NCI-H82 treated with DMSO at 0.1 percent for 48 hours (cell line): ENCODE data around the gene PMEPA1.

Experiments used
- DNase-seq: peaks from one replicate; lab custom pipeline; 2025; ENCODE audit not compliant: unreplicated experiment; lab: John Stamatoyannopoulos, UW

PMEPA1 gene

DNA sequence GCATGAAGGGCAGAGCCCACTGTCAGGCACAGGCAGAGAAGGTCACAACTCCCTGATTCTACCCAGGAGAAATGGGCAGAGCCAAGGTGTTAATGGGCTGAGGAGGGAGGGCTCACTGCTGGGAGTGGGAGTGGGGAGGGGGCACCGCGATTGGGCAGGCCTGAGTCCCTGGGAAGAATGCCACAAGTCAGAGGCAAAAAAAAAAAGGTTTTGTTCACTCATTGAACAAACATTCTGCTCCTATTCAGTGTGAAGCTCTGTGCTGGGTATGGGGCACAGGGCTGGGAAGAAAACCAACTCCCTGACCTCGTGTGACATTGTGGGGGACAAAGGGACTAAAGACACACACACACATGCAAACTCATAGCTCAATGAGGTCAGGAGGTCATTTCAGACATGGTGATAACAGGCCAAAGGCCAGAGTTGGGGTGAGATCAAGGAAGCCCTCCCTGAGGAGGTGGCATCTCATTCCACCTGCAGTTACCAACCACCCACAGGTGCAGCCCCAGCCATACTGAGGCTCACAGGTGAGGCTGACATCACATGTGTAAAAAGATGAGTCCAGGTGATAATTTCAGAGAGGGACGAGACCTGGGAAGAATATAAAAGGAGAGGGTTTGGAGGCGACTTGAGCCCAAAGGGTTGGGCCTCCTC is 3.2 kb upstream of the PMEPA1 start:
- no peak for DNase-seq

DNA sequence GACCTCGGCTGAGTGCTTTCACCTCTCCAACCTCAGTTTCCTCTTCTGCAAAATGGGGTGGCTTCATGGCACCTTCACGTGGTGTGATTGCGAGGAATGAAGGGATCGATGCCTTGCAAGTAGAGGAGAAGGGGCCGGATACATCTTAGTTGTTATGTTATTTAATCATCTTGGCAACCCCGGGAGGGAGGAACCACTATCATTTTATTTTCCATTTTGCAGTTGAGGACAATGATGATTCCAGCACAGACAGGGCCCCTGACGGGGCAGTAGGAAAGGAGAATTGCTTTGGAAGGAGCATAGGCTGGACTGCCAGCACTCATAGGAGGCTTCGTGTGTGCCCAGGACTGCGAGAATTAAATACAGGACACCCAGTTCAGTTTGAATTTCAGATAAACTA is 2.5 kb upstream of the PMEPA1 start:
- DNase-seq: no peak

DNA sequence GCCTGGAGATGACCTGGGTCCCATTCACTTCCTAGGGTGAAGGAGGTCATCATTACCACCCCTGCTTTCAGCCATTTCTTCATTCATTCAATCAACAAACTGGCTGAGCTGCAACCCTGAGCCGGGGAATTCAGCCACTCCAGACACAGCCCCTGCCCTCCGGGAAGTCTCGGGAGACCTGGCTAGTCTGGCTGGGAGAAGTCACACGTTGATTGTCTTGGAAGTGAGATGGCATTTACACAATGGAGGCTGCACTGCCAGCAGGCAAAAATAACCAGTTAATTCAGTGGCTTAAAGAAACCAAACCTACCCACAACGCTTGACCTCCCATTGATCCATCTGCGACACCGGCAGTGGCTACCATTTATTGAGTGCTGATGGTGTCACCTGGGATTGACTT is 2.0 kb upstream of the PMEPA1 start:
- no peak for DNase-seq

DNA sequence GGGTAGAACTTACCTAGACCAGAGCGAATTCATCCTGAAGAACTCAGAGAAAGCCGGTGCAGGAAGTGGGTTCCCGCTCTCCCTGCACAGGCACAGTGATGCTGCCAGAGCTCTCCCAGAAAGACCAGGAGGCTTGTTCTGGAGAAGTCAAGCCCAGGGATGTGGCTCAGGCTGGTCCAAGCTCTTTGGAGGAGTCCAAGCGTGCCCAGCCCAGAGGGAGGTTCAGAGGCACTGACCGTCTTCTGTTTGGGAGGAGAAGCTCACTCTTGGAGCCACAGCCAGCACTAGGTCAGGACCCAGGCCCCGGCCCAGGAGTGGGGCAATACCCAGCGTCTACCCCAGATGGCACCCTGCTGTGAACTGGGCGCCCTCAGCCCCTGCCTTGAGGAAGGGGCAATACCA is 1.5 kb upstream of the PMEPA1 start:
- DNase-seq: no peak

- no peak for DNase-seq
Measured at GRCh38 chr20:57710841-57711240, 1.0 kb upstream of the PMEPA1 start.

DNA sequence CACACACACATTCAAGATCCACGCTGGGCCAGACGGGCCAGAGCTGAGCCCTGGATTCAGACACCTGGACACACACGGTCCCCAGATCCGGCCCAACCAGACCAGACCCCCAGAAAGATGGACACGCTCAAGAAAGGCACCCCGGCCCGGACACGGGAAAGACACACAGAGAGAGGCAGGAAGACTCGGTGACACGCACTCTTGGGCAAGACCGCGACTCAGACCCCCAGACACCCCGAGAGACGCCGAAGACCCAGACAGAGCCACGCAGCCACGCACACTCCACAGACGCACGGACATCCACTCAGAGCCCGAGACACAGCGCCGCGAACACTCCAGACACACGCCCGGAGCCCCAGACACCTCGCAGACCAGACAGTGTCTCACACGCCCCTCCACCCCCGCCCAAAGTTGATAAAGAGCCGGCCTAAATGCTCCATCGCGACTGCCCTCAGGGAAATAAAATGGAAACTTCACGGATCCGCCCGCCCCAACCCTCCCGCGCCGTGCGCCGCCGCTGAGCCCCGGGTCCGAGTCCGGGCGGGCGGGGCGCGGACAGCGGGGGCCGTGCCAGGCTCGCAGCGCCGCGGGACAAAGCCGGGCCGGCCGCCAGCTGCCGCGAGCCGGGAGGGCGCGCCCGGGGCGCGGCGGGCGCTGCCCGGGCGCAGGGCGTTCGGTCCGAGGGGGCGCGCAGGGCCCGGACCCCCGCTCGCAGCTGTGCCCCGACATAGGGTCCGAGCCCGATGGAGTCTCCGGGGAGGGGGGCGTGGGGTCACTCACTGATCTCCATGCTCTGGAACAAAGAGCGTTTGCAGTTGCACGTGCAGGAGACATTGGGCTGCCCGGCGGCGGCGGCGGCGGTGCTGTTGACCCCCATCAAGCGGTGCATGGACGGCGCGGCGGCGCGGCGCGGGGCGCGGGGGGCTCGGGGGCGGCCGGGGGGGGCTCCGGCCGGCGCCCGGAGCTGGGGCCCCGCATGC is 831 bp downstream of the PMEPA1 start:
- no peak for DNase-seq

- DNase-seq: no peak
Measured at GRCh38 chr20:57707849-57708693, 1.7 kb downstream of the PMEPA1 start.

- no peak for DNase-seq
Measured at GRCh38 chr20:57707320-57707719, 2.5 kb downstream of the PMEPA1 start.

GRCh38 chr20:57705127-57705899 is 4.5 kb downstream of the PMEPA1 start:
- DNase-seq: no peak

DNA sequence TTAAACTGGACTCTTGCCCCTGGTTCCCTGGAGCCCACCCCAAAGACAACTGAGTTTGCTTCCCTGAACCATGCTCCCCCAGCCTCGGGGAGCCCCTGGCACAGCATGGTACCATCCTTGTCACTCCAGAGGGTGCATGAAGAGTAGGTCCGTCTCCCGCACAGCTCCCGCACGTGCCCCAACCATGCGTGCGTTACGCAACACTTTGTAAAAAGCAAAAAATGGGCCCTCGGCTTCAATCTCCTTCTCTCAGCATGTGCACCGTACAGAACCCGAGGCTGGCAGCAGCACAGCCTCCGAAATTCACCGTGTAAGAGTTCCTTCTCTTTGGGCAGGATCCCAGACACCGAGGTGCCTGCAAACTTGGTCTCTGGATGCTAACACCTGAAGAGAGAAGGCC is 5.6 kb downstream of the PMEPA1 start:
- DNase-seq: no peak

GRCh38 chr20:57703013-57703412 is 6.8 kb downstream of the PMEPA1 start:
- DNase-seq: no peak

- no peak for DNase-seq
Measured at GRCh38 chr20:57702521-57702920, 7.3 kb downstream of the PMEPA1 start.

GRCh38 chr20:57702091-57702490 is 7.7 kb downstream of the PMEPA1 start:
- DNase-seq: no peak

DNA sequence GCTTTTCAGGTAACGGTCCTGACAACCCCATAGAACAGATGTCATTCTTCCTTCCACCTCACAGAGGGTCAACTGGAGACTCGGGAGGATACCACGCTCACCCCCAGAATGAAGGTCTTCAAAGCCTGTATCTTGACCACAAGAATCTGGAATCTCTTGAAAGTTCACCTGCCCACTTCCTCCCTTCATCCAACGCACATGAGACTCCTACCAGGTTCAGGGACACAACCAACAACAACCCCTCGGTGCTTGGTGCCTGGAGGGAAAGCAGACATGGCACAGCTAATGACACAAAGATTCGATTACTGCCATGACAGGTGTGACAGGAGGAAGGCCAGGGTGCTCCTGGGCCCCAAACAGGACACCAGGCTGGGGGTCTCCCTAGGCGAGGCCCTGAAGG is 8.2 kb downstream of the PMEPA1 start:
- DNase-seq: no peak

DNA sequence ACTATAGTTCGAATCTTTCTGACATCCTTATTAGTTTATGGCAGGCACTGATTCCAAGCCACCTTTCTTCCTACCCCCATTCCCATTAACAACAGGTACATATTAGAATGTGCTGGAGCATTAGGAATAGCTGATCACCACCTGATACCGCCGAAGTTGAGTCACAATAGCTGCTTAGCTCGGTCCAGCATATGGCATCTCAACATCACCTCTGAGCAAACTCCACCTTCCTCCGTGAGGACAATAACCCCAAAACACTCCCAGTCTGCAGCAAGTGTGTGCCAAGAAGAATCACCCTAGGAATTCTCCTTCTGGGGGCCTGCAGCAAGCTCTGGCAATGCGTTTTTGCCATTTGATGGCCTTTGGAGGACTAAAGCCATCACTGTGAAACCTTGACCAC is 8.7 kb downstream of the PMEPA1 start:
- no peak for DNase-seq

- no peak for DNase-seq
Measured at GRCh38 chr20:57699395-57699794, 10.4 kb downstream of the PMEPA1 start.

DNA sequence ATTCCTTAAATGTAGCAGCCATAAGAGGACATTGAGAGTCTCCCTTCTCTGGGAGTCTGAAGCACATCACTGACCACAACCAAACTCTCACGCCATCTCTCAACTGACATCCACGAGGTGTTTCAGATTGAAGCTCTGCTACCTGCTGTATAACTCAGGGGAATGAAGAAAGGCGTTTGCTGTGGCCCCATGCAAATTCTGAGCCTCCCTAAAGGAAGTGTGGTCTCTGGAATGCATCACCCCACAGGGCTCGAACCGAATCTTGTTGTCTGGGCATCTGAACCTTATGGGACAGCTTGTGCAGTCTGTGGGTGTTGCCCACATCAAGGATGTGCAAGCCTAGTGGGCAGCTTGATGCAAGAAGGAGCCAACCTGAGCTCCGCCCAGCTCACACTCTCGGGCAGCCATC is 10.9 kb downstream of the PMEPA1 start:
- DNase-seq: no peak

DNA sequence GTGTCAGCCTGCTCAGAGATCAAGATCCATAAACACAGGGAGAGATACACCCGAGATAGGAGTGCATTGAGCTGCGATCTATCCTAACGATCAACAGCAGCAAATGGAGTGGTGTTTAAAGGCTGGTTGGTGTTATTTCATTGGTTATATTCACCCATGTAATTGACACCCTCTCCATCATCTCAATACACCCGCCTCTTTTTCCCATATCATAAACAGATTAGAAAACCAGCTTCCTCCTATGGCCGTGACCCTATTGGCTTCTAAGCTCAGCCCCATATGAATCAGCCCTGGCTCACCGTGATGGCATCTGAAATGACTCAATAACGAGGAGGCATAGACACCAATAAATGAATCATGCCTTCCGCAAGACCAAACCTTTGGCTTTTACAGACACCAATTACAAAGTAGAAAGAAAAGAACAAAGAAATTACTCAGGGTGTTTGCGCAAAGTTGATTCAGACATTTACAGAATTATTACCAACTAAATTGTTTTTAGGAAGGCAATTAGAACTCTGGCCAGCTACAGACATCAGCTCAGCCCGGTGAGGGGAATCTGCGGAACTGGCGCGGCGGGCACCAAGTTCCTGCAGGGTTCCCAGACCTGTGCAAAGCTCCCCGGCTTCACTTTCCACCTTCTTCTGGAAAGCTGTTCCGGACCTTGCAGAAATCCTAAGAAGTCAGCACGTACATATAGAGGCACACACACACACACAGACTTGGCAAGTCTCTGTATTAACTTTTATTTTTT is 11.5 kb downstream of the PMEPA1 start:
- DNase-seq: no peak

DNA sequence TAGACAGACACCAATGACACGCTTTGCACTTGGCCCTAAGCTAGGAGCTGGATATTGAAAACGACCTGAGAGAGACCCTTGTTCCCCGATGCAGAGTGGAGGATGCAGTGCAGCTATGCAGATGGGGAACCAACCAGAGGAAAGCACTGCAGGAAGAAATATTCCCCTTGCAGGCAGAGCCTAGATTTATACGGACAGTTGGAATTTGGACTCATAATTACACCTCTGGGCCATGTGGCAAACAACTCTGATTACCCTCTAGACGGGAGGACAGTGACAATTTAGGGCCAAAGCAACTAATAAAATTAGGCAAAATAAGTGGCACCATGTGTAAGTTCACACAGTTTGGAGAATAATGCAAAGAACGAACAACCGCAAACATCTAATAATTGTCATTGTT is 12.3 kb downstream of the PMEPA1 start:
- DNase-seq: no peak

DNA sequence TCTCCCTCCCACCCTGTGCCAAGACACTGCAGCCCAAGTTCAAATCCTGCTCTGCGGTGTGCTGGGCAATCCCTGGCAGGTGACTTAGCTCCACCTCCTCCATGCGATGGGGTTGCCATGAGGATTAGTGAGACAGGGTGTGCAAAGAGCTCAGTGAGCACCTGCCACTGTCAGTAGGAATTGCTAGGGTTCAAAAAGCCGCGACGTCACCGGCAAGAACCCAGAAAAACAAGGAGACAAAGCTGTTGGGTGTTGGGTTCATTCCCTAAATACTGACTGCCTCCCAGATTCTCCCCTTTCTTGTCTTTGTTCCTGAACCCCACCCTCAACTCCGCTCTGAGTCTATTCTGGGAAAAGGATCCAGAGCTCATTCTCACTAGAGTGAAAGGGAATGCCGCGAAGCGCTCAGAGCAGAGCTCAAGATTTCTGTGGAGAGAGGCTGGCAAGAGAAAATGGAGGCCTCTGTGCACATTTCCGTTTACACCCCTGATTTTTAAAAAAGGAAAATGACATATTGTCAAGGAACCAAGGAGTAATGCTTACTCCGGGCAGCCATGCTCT is 13.3 kb downstream of the PMEPA1 start:
- no peak for DNase-seq
